Sigmoid colon (tissue), 7 donors: ENCODE results near the gene PELI1. TPM values are rescaled to one million over a fixed set of nuclear protein-coding genes. Genes with fewer than 3 reads are reported as not detected.
A peak's percentile ranks its signal among the peaks of the same experiment; 100 is the strongest.

Experiments
- DNase-seq: peaks from one replicate; pipeline ENCODE4 v3.0.0-alpha.2; 2019
- H3K27ac ChIP-seq, 4 donors: fragments of 200-600 bp; sonication (generic); one replicate each; pipeline ENCODE4 v1.5.1; 2016 to 2019; ENCODE audit warnings: mild to moderate bottlenecking in 1 of 4
- H3K27me3 ChIP-seq, 3 donors: fragments of 200-600 bp; sonication (generic); one replicate each; pipeline ENCODE4 v1.5.1; 2019; ENCODE audit warnings: mild to moderate bottlenecking in 1 of 3
- H3K36me3 ChIP-seq, 4 donors: fragments of 200-600 bp; sonication (generic); one replicate each; pipeline ENCODE4 v1.5.1; 2016 to 2019
- H3K4me1 ChIP-seq, 4 donors: fragments of 200-600 bp; sonication (generic); one replicate each; pipeline ENCODE4 v1.5.1; 2017 to 2019
- H3K4me3 ChIP-seq, 4 donors: fragments of 200-600 bp; sonication (generic); one replicate each; pipeline ENCODE4 v1.5.1; 2017 to 2019; ENCODE audit warnings: mild to moderate bottlenecking in 2 of 4, moderate library complexity in 1 of 4
- H3K9me3 ChIP-seq, 4 donors: fragments of 200-600 bp in 3 of 4; sonication (generic) in 3 of 4; one replicate each; pipeline versions ENCODE4 v1.5.1 to v1.6.1; 2013 to 2019
- EP300 ChIP-seq, 4 donors: sonication (generic); formaldehyde crosslinking; IDR thresholded peaks; one replicate each; pipeline ENCODE4 v1.6.1; 2017; ENCODE audit warnings: antibody characterized with exemption in 4 of 4
- POLR2A ChIP-seq, 2 donors: fragments of 450-650 bp; IDR thresholded peaks; one replicate each; pipeline ENCODE4 v1.6.1; 2016; ENCODE audit warnings: antibody characterized with exemption in 2 of 2, mild to moderate bottlenecking in 2 of 2, moderate library complexity in 2 of 2
- POLR2AphosphoS5 ChIP-seq, 4 donors: sonication (generic); formaldehyde crosslinking; IDR thresholded peaks; one replicate each; pipeline ENCODE4 v1.6.1; 2017; ENCODE audit warnings: antibody characterized with exemption in 4 of 4
- WGBS, 2 donors: extraction: QIAGEN DNeasy Blood & Tissue Kit; methylation state at CpG; one replicate each; pipeline ENCODE4 v1.1.7; 2013; 5-methylcytosine and 5-hydroxymethylcytosine counted together
- intact Hi-C: fragments of 100-400 bp; cut with DNase I; formaldehyde crosslinking; loops from one replicate; pipeline ENCODE4 v1.15.1; 2023
- polyA plus RNA-seq, 3 donors: library from polyadenylated mRNA; stranded (reverse); fragments of 200-250 nt; gene quantifications; one replicate each; pipeline ENCODE4 v1.2.3, GENCODE V29; 2013
- total RNA-seq, 4 donors: library from RNA; depleted of rRNA; stranded (reverse); fragments of >200 nt; gene quantifications; one replicate each; pipeline ENCODE4 v1.1.0, GENCODE V29; 2016
- TF ChIP-seq, protein P1 (sequence below), 4 experiments: fragments of 450-650 bp in 3 of 4; fragments of 200-600 bp in 1 of 4; IDR thresholded peaks; one replicate each; pipeline ENCODE4 v1.5.1; 2016 to 2019; ENCODE audit warnings: antibody characterized with exemption in 4 of 4, mild to moderate bottlenecking in 3 of 4, moderate library complexity in 2 of 4
- donor health status: healthy with polysubstance abuse.
- donor health status: Bipolar disorder and iron deficiency.
- donor health status: healthy.

PELI1 gene
- total and polyA plus RNA-seq, 7 donors, result 18.6 to 30.8 (median 24.3) TPM

DNA sequence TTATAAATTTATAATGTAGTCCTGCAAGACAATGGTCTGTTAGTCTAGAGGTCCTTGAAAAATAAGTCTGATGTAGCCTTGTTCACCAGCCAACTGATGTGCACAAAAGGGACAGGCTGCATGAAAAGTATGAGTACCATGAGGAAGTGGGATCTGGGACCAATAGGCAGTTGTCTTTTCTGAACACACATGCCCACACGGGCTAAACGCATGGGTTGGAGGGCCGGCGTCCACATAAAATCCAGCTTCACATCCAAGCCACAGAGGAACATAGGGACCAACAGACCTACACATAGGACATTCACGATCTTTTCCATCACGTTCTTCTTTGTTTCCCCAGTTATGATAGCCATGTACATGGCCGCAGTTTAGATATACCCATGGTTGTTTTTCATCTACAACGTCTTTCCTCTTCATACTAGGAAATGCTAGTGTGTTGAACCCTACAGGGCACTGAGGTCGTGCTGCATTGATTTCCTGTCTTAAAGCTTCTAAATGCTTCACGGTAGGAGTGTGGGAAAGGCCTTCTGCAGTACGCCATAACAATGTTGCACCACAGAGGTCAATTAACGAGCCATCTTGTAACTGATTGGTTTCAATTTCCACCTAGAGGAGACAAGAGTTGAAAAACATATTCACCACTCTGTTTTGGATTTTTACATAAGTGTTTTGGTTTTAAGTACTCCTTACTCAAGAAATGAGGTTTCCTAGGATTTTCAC lies 49.4 kb downstream of the PELI1 start:
- intact Hi-C loops, result no loop called here

DNA sequence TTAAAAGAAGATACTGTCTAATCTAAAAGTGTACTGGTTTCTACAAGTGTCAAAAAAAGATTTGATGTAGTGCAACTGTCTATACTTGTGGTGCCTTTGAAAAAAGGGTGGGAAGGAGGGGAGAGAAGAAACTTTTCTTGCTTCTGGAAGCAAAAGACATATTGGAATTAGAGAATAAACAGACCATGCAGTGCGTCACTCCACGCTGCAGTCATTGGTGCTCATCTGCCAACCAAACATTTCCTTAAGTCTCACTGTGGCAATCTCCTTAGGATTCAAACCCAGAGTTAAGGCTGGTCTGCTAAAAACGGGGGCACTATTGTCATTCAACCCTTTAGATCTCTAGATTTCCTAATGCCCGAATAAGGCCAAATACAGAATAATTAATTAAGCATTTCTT lies 50.9 kb downstream of the PELI1 start:
- intact Hi-C loops, result no loop called here
- H3K27ac ChIP-seq, result no peak overlapping the region

More for the DNA sequence above, 49.4 kb downstream of the PELI1 start:
- Histone ChIP-seq H3K4me1 (peaks cover 0 to 6% (median 0%) of the 10 kb centered on the region in 4 donors), H3K4me3 (no peak overlapping the region), H3K9me3 (no peaks in the 10 kb centered on the region), H3K27me3 (no peaks in the 10 kb centered on the region), H3K36me3 (peaks cover 11 to 70% (median 23%) of the 10 kb centered on the region in 4 donors), H3K27ac (no peak overlapping the region)
- no peak for DNase-seq
- TF ChIP-seq EP300 (IDR thresholded peaks at IDR 0.05) (no peak), POLR2A (IDR thresholded peaks at IDR 0.05) (no peak), POLR2AphosphoS5 (IDR thresholded peaks at IDR 0.05) (no peak)
- TF ChIP-seq, protein P1, sequence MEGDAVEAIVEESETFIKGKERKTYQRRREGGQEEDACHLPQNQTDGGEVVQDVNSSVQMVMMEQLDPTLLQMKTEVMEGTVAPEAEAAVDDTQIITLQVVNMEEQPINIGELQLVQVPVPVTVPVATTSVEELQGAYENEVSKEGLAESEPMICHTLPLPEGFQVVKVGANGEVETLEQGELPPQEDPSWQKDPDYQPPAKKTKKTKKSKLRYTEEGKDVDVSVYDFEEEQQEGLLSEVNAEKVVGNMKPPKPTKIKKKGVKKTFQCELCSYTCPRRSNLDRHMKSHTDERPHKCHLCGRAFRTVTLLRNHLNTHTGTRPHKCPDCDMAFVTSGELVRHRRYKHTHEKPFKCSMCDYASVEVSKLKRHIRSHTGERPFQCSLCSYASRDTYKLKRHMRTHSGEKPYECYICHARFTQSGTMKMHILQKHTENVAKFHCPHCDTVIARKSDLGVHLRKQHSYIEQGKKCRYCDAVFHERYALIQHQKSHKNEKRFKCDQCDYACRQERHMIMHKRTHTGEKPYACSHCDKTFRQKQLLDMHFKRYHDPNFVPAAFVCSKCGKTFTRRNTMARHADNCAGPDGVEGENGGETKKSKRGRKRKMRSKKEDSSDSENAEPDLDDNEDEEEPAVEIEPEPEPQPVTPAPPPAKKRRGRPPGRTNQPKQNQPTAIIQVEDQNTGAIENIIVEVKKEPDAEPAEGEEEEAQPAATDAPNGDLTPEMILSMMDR (IDR thresholded peaks at IDR 0.05), result no peak
- 93 to 95% methylated on average over 12 of the region's 12 CpGs for WGBS, 2 donors

DNA sequence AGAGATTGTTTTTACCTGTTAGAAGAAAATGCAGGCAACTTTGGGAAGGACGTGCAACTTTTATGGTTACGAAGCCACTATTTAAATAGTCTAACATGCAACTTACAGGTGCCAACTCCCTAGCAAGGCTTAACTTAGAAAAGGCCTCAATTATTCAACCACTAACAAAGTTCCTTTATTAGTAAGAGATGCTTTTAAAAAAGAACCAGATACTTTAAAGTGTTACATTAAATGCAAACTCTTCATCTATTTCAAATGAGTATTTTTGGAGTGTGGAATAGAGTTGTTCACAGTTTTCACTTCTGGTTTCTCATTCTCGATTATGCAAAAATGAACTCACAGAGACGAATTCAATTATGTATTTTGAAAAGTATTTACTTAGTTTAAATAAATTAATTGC lies 51.7 kb downstream of the PELI1 start:
- Histone ChIP-seq H3K27ac (no peak overlapping the region), H3K27me3 (no peaks in the 10 kb centered on the region), H3K36me3 (peaks cover 11 to 55% (median 23%) of the 10 kb centered on the region in 4 donors), H3K9me3 (no peaks in the 10 kb centered on the region), H3K4me3 (no peak overlapping the region), H3K4me1 (peaks cover 0 to 6% (median 0%) of the 10 kb centered on the region in 4 donors)
- 67 to 81% methylated on average over 4 of the region's 4 CpGs for WGBS, 2 donors
- intact Hi-C loops, result no loop called here
- DNase-seq, result no peak
- TF ChIP-seq EP300 (IDR thresholded peaks at IDR 0.05), result no peak
- TF ChIP-seq POLR2AphosphoS5 (IDR thresholded peaks at IDR 0.05), result no peak
- TF ChIP-seq, protein P1 (IDR thresholded peaks at IDR 0.05), result no peak
- TF ChIP-seq POLR2A (IDR thresholded peaks at IDR 0.05), result no peak

More for the DNA sequence above, 50.9 kb downstream of the PELI1 start:
- Histone ChIP-seq H3K4me3 (no peak overlapping the region), H3K27me3 (no peaks in the 10 kb centered on the region), H3K4me1 (peaks cover 0 to 6% (median 0%) of the 10 kb centered on the region in 4 donors), H3K9me3 (no peaks in the 10 kb centered on the region), H3K36me3 (peaks cover 11 to 57% (median 23%) of the 10 kb centered on the region in 4 donors)
- TF ChIP-seq POLR2AphosphoS5 (IDR thresholded peaks at IDR 0.05), result peak in 3 of 4 donors; percentile 32 to 57 (median 40)
- no peak for TF ChIP-seq EP300 (IDR thresholded peaks at IDR 0.05)
- no peak for DNase-seq
- 84 to 93% methylated on average over 4 of the region's 4 CpGs for WGBS, 2 donors

DNA sequence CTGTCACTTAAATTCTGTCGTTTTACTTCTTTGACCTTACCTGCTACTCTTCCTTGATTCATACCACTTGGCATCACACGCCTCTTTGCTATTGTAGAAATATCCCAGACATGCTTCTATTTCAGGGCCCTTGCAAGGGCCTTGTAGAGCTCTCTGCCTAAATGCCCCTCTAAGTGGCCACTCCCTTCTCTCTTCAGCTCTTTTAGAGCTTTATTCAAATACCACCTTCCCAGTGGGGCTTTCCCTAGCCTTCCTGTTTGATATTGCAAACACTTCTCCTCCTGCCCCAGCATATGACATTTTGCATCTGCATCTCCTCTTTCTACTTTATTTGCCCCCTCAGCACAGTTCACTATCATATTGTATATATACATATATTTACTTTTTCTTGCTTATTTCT lies 54.0 kb downstream of the PELI1 start:
- H3K9me3 ChIP-seq, result no peaks in the 10 kb centered on the region
- no peak for DNase-seq
- TF ChIP-seq POLR2A (IDR thresholded peaks at IDR 0.05) (no peak), EP300 (IDR thresholded peaks at IDR 0.05) (no peak), POLR2AphosphoS5 (IDR thresholded peaks at IDR 0.05) (no peak)
- TF ChIP-seq, protein P1 (IDR thresholded peaks at IDR 0.05), result no peak
- WGBS, 2 donors, result 78 to 90% methylated on average over 2 of the region's 2 CpGs
- intact Hi-C loops, result no loop called here
- H3K4me3 ChIP-seq, result no peak overlapping the region
- H3K36me3 ChIP-seq, result peaks cover under 1 to 38% (median 8%) of the 10 kb centered on the region in 4 donors
- peaks cover 0 to 6% (median 0%) of the 10 kb centered on the region in 4 donors for H3K4me1 ChIP-seq
- H3K27ac ChIP-seq, result no peak overlapping the region
- H3K27me3 ChIP-seq, result no peaks in the 10 kb centered on the region

DNA sequence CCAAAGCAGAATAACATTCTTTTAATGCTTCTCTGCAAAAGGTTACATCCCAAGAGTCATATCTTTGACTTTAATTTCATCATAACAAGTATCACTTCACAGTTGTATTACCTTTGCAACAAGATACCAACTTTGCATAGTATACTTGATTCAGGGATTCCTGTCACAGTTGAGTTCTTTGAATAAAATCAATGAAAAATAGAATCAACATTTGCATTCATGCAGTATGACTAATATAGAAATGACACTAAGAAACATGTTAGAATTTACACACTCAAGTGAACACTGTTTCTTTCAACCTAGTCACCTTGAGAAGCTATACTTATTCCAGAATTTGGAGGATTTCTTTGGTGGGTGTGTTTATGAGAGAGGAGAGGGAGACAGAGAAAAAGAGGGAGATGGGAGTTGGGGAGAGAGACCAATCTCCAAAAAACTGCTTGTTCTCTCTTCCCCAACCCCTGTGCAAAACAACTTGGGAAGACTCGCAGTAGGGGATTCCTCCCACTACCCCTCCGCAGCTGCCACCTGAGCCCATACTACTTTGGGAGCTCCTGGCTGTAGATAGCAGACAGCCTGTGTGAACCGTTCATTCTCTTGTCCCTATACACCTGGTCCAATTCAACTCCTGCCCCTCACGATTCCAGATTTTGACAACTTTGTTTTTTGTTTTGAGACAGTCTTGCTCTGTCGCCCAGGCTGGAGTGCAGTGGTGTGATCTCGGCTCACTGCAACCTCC lies 57.7 kb downstream of the PELI1 start:
- intact Hi-C loops, result no loop called here
- Histone ChIP-seq H3K9me3 (no peaks in the 10 kb centered on the region), H3K27me3 (no peaks in the 10 kb centered on the region), H3K4me3 (no peak overlapping the region), H3K27ac (no peak overlapping the region), H3K4me1 (no peaks in the 10 kb centered on the region), H3K36me3 (peaks cover 0 to 6% (median 0%) of the 10 kb centered on the region in 4 donors)
- 88% methylated on average over 6 of the region's 6 CpGs for WGBS, 2 donors
- no peak for DNase-seq
- TF ChIP-seq EP300 (IDR thresholded peaks at IDR 0.05) (no peak), POLR2AphosphoS5 (IDR thresholded peaks at IDR 0.05) (no peak), POLR2A (IDR thresholded peaks at IDR 0.05) (no peak)
- TF ChIP-seq, protein P1 (IDR thresholded peaks at IDR 0.05), result no peak
